ENCODE data around the gene RNF19B. TPM values are rescaled to one million over a fixed set of nuclear protein-coding genes. Genes with fewer than 3 reads are reported as not detected.
A peak's percentile ranks its signal among the peaks of the same experiment; 100 is the strongest.

Gene RNF19B
- total and polyA plus RNA-seq, 4 experiments from 2014 or later: 1.1 to 30.6 (median 16.6) TPM

- H3K4me1 Mint-ChIP-seq: peaks cover 19 to 44% (median 35%) of the 10 kb centered on the region in 4 donors
- intact Hi-C loops (cut with micrococcal nuclease): no loop called here
- POLR2A ChIA-PET (ENCODE audit: partially characterized antibody): interaction anchor here (0.6 to 3.7 kb wide), 4 partner anchors 8 to 28 kb away, joined by 3 to 18 read pairs (median 9); partner anchors contain the start of gene RNF19B
Observed at GRCh38 chr1:32992489-32993323, 28.1 kb upstream of the RNF19B start.

GRCh38 chr1:32991819-32992488, 27.3 kb upstream of the RNF19B start:
- H3K27ac ChIP-seq (ENCODE audit: low read depth, low read length): peak overlapping the region; percentile 40
- Mint-ChIP-seq H3K27ac (peak overlapping the region; percentile 70 to 95 (median 83)), H3K4me3 (peak overlapping the region in 2 of 8 donors; percentile 24 to 35), H3K36me3 (no peaks in the 10 kb centered on the region), H3K27me3 (no peaks in the 10 kb centered on the region), H3K9me3 (no peaks in the 10 kb centered on the region), H3K4me1 (peaks cover 18 to 38% (median 29%) of the 10 kb centered on the region in 4 donors)
- H3K36me3 ChIP-seq (ENCODE audit: insufficient read depth, low read length): no peaks in the 10 kb centered on the region
- H3K4me1 ChIP-seq (ENCODE audit: insufficient read depth, low read length): peaks cover 32% of the 10 kb centered on the region
- CTCF ChIA-PET (ENCODE audit: partially characterized antibody): interaction anchor here (0.9 to 1.2 kb wide), 2 partner anchors 15 to 103 kb away, joined by 3 read pairs; no protein-coding TSS in a partner anchor
- H3K9me3 ChIP-seq (ENCODE audit: control insufficient read depth in 1 of 2, low read length in 2 of 2): no peaks in the 10 kb centered on the region
- no peak for DNase-seq
- H3K27me3 ChIP-seq (ENCODE audit: insufficient read depth, low read length): no peaks in the 10 kb centered on the region
- POLR2A ChIA-PET (ENCODE audit: partially characterized antibody): interaction anchor here (0.6 to 3.7 kb wide), 3 partner anchors 8 to 28 kb away, joined by 3 to 18 read pairs (median 12); partner anchors contain the start of gene RNF19B
- no peak overlapping the region for H3K4me3 ChIP-seq (ENCODE audit: low read length in 2 of 2)
- intact Hi-C loops (cut with micrococcal nuclease): no loop called here

More at GRCh38 chr1:32992489-32993323, 28.1 kb upstream of the RNF19B start:
- Mint-ChIP-seq H3K27me3 (no peaks in the 10 kb centered on the region), H3K27ac (peak overlapping the region; percentile 47 to 95 (median 83)), H3K36me3 (no peaks in the 10 kb centered on the region), H3K4me3 (peak overlapping the region in 2 of 8 donors; percentile 24 to 35), H3K9me3 (no peaks in the 10 kb centered on the region)
- Histone ChIP-seq H3K36me3 (ENCODE audit: insufficient read depth, low read length) (no peaks in the 10 kb centered on the region), H3K4me1 (ENCODE audit: insufficient read depth, low read length) (peaks cover 35% of the 10 kb centered on the region), H3K9me3 (ENCODE audit: control insufficient read depth in 1 of 2, low read length in 2 of 2) (no peaks in the 10 kb centered on the region), H3K27ac (ENCODE audit: low read depth, low read length) (peak overlapping the region; percentile 40), H3K27me3 (ENCODE audit: insufficient read depth, low read length) (no peaks in the 10 kb centered on the region), H3K4me3 (ENCODE audit: low read length in 2 of 2) (no peak overlapping the region)
- CTCF ChIA-PET (ENCODE audit: partially characterized antibody): interaction anchor here (0.9 to 1.2 kb wide), 2 partner anchors 14 to 102 kb away, joined by 3 read pairs; no protein-coding TSS in a partner anchor
- DNase-seq: peak; percentile 18 to 86 (median 36)

- H3K36me3 Mint-ChIP-seq: no peaks in the 10 kb centered on the region
- POLR2A ChIA-PET (ENCODE audit: partially characterized antibody): interaction anchor here (0.7 to 3.7 kb wide), 3 partner anchors 10 to 27 kb away, joined by 3 to 18 read pairs (median 12); partner anchors contain the start of gene RNF19B
- H3K4me1 ChIP-seq (ENCODE audit: insufficient read depth, low read length): peaks cover 32% of the 10 kb centered on the region
Observed at GRCh38 chr1:32991386-32991785, 26.8 kb upstream of the RNF19B start.

DNA sequence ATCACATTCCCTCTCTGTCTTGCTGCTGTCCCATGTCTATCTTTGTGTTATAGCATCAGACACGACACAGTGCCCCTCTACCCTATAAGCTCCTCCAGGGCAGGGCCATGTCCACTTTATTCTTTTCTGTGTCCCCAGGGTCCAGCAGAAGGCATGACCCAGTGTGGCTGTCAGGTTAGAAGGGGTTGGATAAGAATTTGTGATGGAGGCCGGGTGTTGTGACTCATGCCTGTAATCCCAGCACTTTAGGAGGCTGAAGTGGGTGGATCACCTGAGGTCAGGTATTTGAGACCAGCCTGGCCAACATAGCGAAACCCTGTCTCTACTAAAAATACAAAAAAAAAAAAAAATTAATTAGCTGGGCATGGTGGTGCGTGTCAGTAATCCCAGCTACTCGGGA, 26.3 kb upstream of the RNF19B start:
- Mint-ChIP-seq H3K27me3 (no peaks in the 10 kb centered on the region), H3K27ac (peak overlapping the region in 5 of 7 donors; percentile 47 to 68 (median 49)), H3K9me3 (no peaks in the 10 kb centered on the region), H3K36me3 (no peaks in the 10 kb centered on the region), H3K4me1 (peaks cover 18 to 42% (median 29%) of the 10 kb centered on the region in 4 donors), H3K4me3 (peak overlapping the region in 1 of 8 donors; percentile 29)
- ChIA-PET CTCF (ENCODE audit: partially characterized antibody) (no interaction called here), POLR2A (ENCODE audit: partially characterized antibody) (interaction anchor here (0.7 to 3.7 kb wide), 2 partner anchors 10 to 27 kb away, joined by 3 to 18 read pairs; partner anchors contain the start of gene RNF19B)
- Histone ChIP-seq H3K36me3 (ENCODE audit: insufficient read depth, low read length) (no peaks in the 10 kb centered on the region), H3K9me3 (ENCODE audit: control insufficient read depth in 1 of 2, low read length in 2 of 2) (no peaks in the 10 kb centered on the region), H3K4me3 (ENCODE audit: low read length in 2 of 2) (no peak overlapping the region), H3K27me3 (ENCODE audit: insufficient read depth, low read length) (no peaks in the 10 kb centered on the region), H3K4me1 (ENCODE audit: insufficient read depth, low read length) (peaks cover 32% of the 10 kb centered on the region), H3K27ac (ENCODE audit: low read depth, low read length) (no peak overlapping the region)
- intact Hi-C loops (cut with micrococcal nuclease): no loop called here
- no peak for DNase-seq

More at GRCh38 chr1:32991386-32991785, 26.8 kb upstream of the RNF19B start:
- Histone ChIP-seq H3K36me3 (ENCODE audit: insufficient read depth, low read length) (no peaks in the 10 kb centered on the region), H3K27ac (ENCODE audit: low read depth, low read length) (peak overlapping the region; percentile 40), H3K4me3 (ENCODE audit: low read length in 2 of 2) (no peak overlapping the region), H3K27me3 (ENCODE audit: insufficient read depth, low read length) (no peaks in the 10 kb centered on the region), H3K9me3 (ENCODE audit: control insufficient read depth in 1 of 2, low read length in 2 of 2) (no peaks in the 10 kb centered on the region)
- Mint-ChIP-seq H3K27ac (peak overlapping the region in 6 of 7 donors; percentile 44 to 75 (median 64)), H3K27me3 (no peaks in the 10 kb centered on the region), H3K4me3 (peak overlapping the region in 1 of 8 donors; percentile 29), H3K9me3 (no peaks in the 10 kb centered on the region), H3K4me1 (peaks cover 18 to 38% (median 29%) of the 10 kb centered on the region in 4 donors)
- intact Hi-C loops (cut with micrococcal nuclease): no loop called here
- CTCF ChIA-PET (ENCODE audit: partially characterized antibody): interaction anchor here (1.2 kb wide), 1 partner anchor 103 kb away, joined by 3 read pairs; no protein-coding TSS in a partner anchor
- no peak for DNase-seq

DNA sequence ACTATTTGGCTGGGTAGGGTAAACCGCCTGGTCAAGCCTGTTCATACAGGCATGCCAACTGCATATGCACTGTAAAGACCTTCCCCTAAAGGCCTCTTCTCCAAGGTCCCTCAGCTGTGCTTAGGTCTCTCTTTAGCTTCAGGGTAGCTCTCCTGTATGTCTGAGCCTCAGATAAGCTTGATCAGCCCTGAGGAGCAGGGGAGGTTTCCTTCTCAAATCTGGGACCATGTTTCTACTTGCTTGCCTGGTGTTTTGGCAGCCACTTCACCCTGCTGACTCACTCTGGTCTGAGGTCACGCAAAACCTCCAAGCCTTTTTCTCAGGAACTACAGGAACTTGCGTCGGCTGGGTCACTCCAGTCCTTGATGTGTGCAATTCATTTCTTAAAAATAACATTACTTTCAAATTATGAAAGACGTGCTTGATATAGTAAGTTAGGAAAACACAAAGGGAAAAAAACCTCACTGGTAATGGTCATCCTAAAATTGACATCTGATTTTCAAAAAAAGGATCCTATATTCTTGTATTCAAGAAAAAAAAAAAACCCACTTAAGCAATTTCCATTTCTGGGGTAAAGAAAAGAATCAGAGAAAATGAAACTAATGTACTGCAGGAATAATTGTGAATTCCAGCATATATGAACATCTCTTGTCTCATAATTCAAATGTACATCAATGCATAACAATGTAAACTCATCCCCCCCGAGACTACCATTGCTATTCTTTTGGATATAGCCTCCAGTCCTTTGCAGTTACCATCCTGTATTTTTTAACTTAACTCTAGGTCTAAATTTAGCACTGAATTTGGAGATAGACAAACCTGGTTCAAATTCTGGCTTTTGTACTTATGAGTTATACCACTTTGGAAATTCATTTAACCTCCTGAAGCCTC, 24.8 kb upstream of the RNF19B start:
- Histone ChIP-seq H3K9me3 (ENCODE audit: control insufficient read depth in 1 of 2, low read length in 2 of 2) (no peaks in the 10 kb centered on the region), H3K4me3 (ENCODE audit: low read length in 2 of 2) (no peak overlapping the region), H3K27ac (ENCODE audit: low read depth, low read length) (no peak overlapping the region), H3K4me1 (ENCODE audit: insufficient read depth, low read length) (peaks cover 41% of the 10 kb centered on the region), H3K27me3 (ENCODE audit: insufficient read depth, low read length) (no peaks in the 10 kb centered on the region), H3K36me3 (ENCODE audit: insufficient read depth, low read length) (no peaks in the 10 kb centered on the region)
- DNase-seq: no peak
- H3K36me3 Mint-ChIP-seq: no peaks in the 10 kb centered on the region
- POLR2A ChIA-PET (ENCODE audit: partially characterized antibody): interaction anchor here (6.6 kb wide), 1 partner anchor 24 kb away, joined by 60 read pairs; the partner anchor contains the start of gene RNF19B
- CTCF ChIA-PET (ENCODE audit: partially characterized antibody): interaction anchor here (0.7 kb wide), 1 partner anchor 11 kb away, joined by 3 read pairs; no protein-coding TSS in a partner anchor
- H3K27ac Mint-ChIP-seq: peak overlapping the region; percentile 70 to 88 (median 76)
- H3K4me3 Mint-ChIP-seq: peak overlapping the region in 2 of 8 donors; percentile 10 to 27
- H3K4me1 Mint-ChIP-seq: peaks cover 26 to 49% (median 35%) of the 10 kb centered on the region in 4 donors
- intact Hi-C loops (cut with micrococcal nuclease): no loop called here
- H3K27me3 Mint-ChIP-seq: no peaks in the 10 kb centered on the region
- no peaks in the 10 kb centered on the region for H3K9me3 Mint-ChIP-seq

- Histone ChIP-seq H3K9me3 (ENCODE audit: control insufficient read depth in 1 of 2, low read length in 2 of 2) (no peaks in the 10 kb centered on the region), H3K4me1 (ENCODE audit: insufficient read depth, low read length) (peaks cover 47% of the 10 kb centered on the region), H3K27ac (ENCODE audit: low read depth, low read length) (no peak overlapping the region), H3K36me3 (ENCODE audit: insufficient read depth, low read length) (no peaks in the 10 kb centered on the region), H3K27me3 (ENCODE audit: insufficient read depth, low read length) (no peaks in the 10 kb centered on the region), H3K4me3 (ENCODE audit: low read length in 2 of 2) (no peak overlapping the region)
- H3K4me1 Mint-ChIP-seq: peaks cover 32 to 56% (median 42%) of the 10 kb centered on the region in 4 donors
- H3K9me3 Mint-ChIP-seq: no peaks in the 10 kb centered on the region
- H3K27me3 Mint-ChIP-seq: no peaks in the 10 kb centered on the region
- no peak for DNase-seq
- no peak overlapping the region for H3K4me3 Mint-ChIP-seq
- intact Hi-C loops (cut with micrococcal nuclease): no loop called here
- CTCF ChIA-PET (ENCODE audit: partially characterized antibody): no interaction called here
- H3K36me3 Mint-ChIP-seq: no peaks in the 10 kb centered on the region
- H3K27ac Mint-ChIP-seq: peak overlapping the region in 6 of 7 donors; percentile 70 to 88 (median 74)
- POLR2A ChIA-PET (ENCODE audit: partially characterized antibody): interaction anchor here (1.0 to 6.6 kb wide), 2 partner anchors 9 to 24 kb away, joined by 4 to 60 read pairs; partner anchors contain the start of gene RNF19B
Observed at GRCh38 chr1:32988665-32989064, 24.1 kb upstream of the RNF19B start.
